Activated CD8-positive, alpha-beta memory T cell treated with anti-CD3 and anti-CD28 coated beads, Interleukin-2, amount 10 ng/mL, durations not matched to agents 7 days and 5 days (primary cell): ENCODE results near the gene CNPPD1. TPM values are rescaled to one million over a fixed set of nuclear protein-coding genes. Genes with fewer than 3 reads are reported as not detected.

Experiments
- ATAC-seq: fragments of 150-1000 bp; cut with Tn5 transposase; one replicate; pipeline ENCODE4 v1.10.0; 2021; ENCODE audit warnings: moderate library complexity
- CTCF ChIA-PET: fragments of 350-600 bp; sonication (Branson Sonifier 250); formaldehyde crosslinking; loops from one replicate; lab custom pipeline; 2021; ENCODE audit warnings: antibody characterized with exemption; lab: Charles Lee
- DNase-seq: peaks from one replicate; pipeline ENCODE4 v3.0.0-alpha.2; 2020
- H3K27ac Mint-ChIP-seq: one replicate; pipeline ENCODE4 v1.8.0; 2021; ENCODE audit warnings: mild to moderate bottlenecking, mixed read lengths
- H3K27me3 Mint-ChIP-seq: one replicate; pipeline ENCODE4 v1.8.0; 2021; ENCODE audit warnings: mixed read lengths
- H3K36me3 Mint-ChIP-seq: one replicate; pipeline ENCODE4 v1.8.0; 2021; ENCODE audit warnings: mild to moderate bottlenecking, mixed read lengths
- H3K4me1 Mint-ChIP-seq: one replicate; pipeline ENCODE4 v1.8.0; 2021; ENCODE audit warnings: mixed read lengths
- H3K4me3 Mint-ChIP-seq: one replicate; pipeline ENCODE4 v1.8.0; 2021; ENCODE audit warnings: mild to moderate bottlenecking, moderate library complexity, mixed read lengths
- H3K9me3 Mint-ChIP-seq: one replicate; pipeline ENCODE4 v1.8.0; 2022; ENCODE audit warnings: low read depth, mixed read lengths
- total RNA-seq, 2 experiments: library from RNA; stranded (reverse); gene quantifications; one replicate each; pipeline ENCODE4 v1.2.3, GENCODE V29; 2021

Gene CNPPD1
- total RNA-seq, 2 experiments from 2014 or later, result 66.9 to 72.0 TPM

DNA sequence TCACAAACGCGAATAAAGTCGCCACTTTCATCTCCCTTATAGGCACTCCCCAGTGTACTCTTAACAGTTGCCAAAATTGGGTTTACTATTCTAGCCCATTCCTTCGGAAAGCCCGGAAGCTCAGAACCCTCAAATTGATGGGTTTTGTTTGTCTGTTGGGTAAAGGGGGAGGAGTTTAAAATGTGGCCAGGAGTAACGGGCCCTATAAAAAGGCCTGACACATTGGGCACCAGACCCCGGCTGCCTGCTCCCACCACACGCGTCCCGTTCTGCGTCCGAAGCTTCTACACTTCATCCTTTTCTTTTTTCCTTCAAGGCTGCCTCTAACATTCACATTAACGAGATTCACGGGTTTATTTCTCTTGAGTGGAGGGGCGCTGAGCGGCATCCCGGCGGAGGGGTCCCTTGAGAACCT lies 16.9 kb downstream of the CNPPD1 start:
- H3K4me3 Mint-ChIP-seq, result peak overlapping the region; percentile 80
- no peak for DNase-seq
- no peaks in the 10 kb centered on the region for H3K9me3 Mint-ChIP-seq
- H3K27ac Mint-ChIP-seq, result peak overlapping the region; percentile 93
- H3K4me1 Mint-ChIP-seq, result peaks cover 19% of the 10 kb centered on the region
- H3K27me3 Mint-ChIP-seq, result no peaks in the 10 kb centered on the region
- peaks cover 13% of the 10 kb centered on the region for H3K36me3 Mint-ChIP-seq
- CTCF ChIA-PET, result interaction anchor here (0.7 to 10.1 kb wide), 36 partner anchors 11 to 222 kb away, joined by 3 to 150 read pairs (median 4); partner anchors contain the start of genes ABCB6, ANKZF1, ATG9A and CNPPD1
- ATAC-seq, result no peak

DNA sequence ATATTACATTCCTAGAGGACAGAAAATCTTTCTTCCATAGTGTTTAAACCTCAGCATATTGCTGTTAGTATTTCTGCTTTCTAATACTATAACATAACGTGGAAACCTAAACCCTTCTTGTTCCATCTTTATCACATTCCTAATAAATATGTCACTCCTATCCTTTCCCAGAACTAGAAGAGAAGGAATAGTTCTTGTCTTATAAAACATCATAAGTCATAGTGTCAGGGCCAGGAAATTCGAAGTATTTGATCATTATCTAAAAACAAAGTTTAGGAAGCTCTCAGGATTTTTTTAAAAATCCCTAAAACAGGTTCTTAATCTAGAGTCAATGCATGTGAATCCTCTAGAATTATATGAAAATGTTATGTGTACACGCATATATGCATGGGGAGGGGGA lies 18.1 kb downstream of the CNPPD1 start:
- DNase-seq (no peak), ATAC-seq (no peak)
- Mint-ChIP-seq H3K4me3 (no peak overlapping the region), H3K27me3 (no peaks in the 10 kb centered on the region), H3K9me3 (no peaks in the 10 kb centered on the region), H3K27ac (no peak overlapping the region), H3K4me1 (peaks cover 19% of the 10 kb centered on the region), H3K36me3 (peaks cover 13% of the 10 kb centered on the region)
- CTCF ChIA-PET, result interaction anchor here (0.7 to 10.1 kb wide), 25 partner anchors 10 to 224 kb away, joined by 3 to 150 read pairs (median 5); partner anchors contain the start of genes ABCB6, ANKZF1, ATG9A and CNPPD1

DNA sequence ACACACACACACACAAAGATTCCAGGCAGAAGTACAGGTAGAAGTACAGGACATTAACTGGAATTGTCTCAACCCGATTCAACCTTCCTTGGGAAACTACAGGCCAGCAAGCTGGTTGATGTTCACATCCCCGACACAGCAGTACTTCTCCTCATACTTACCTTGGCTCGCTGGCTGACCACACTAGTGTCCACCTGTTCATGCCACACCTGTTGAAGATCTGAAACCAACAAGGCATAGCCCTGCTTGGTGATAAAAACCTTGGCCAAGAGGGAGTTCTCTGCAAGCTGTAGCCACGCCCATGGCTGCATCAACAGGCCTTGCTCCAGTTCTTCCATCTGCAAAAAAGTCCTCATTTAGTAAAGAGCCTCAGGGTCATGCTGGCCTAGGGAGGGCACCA lies 18.7 kb downstream of the CNPPD1 start:
- no peaks in the 10 kb centered on the region for H3K27me3 Mint-ChIP-seq
- no peak overlapping the region for H3K4me3 Mint-ChIP-seq
- H3K4me1 Mint-ChIP-seq, result peaks cover 19% of the 10 kb centered on the region
- no peak for ATAC-seq
- CTCF ChIA-PET, result interaction anchor here (1.0 to 10.1 kb wide), 15 partner anchors 10 to 178 kb away, joined by 3 to 150 read pairs (median 19); partner anchors contain the start of genes CNPPD1, GLB1L, IHH and SLC23A3
- H3K36me3 Mint-ChIP-seq, result peaks cover 13% of the 10 kb centered on the region
- no peak for DNase-seq
- H3K27ac Mint-ChIP-seq, result no peak overlapping the region
- H3K9me3 Mint-ChIP-seq, result no peaks in the 10 kb centered on the region

DNA sequence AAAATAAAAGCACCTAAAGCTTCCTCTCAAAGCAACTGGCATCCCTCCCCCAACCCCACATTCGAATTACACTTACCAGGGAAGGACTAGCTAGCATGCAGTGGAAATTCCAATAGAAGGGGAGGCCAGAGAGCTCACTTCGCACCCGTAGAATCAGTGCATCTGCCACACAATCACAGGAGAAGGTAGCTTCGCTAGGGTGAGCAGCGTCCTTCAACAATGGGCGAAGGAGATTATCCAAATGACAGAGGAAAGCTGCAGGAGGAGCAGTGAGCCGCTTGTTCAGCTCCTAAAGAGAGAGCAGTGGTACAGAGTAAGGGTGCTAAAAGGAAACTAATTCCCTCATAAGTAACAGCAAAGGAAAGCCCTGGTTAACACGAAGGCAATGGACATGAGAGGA lies 19.3 kb downstream of the CNPPD1 start:
- Mint-ChIP-seq H3K27ac (no peak overlapping the region), H3K4me3 (no peak overlapping the region), H3K9me3 (no peaks in the 10 kb centered on the region), H3K27me3 (no peaks in the 10 kb centered on the region), H3K4me1 (peaks cover 19% of the 10 kb centered on the region), H3K36me3 (peaks cover 13% of the 10 kb centered on the region)
- ATAC-seq (no peak), DNase-seq (no peak)
- CTCF ChIA-PET, result interaction anchor here (0.8 to 10.1 kb wide), 15 partner anchors 8 to 136 kb away, joined by 3 to 150 read pairs (median 10); partner anchors contain the start of genes CNPPD1, DNAJB2, GLB1L and IHH

DNA sequence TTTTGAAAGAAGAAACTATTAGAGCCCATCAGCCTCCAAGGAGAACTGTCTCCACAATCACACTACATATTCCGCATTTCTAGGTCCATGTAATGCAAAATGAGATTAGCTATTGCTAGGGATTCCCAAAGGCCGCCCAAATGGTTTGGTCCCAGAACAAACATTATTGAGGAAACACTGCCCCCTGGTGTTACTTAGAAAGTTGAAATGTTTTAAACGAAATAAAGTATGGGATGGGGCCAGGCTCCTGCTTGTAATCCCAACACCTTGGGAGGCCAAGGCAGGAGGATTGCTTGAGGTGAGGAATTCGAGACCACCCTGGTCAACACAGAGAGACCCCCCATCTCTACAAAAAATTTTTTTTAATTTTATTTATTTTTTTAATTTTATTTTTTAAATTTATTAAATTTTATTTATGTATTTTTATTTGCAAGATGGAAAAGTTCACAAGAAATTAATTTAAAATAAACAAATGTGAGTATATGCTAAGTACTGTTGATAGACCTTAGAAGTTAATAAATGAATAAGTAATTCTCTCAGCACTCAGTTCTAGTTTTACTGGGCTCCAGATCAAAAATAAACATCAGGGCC lies 21.6 kb downstream of the CNPPD1 start:
- H3K27me3 Mint-ChIP-seq, result no peaks in the 10 kb centered on the region
- ATAC-seq, result no peak
- CTCF ChIA-PET, result interaction anchor here (0.6 to 10.1 kb wide), 32 partner anchors 10 to 375 kb away, joined by 3 to 150 read pairs (median 4); partner anchors contain the start of gene IHH

DNA sequence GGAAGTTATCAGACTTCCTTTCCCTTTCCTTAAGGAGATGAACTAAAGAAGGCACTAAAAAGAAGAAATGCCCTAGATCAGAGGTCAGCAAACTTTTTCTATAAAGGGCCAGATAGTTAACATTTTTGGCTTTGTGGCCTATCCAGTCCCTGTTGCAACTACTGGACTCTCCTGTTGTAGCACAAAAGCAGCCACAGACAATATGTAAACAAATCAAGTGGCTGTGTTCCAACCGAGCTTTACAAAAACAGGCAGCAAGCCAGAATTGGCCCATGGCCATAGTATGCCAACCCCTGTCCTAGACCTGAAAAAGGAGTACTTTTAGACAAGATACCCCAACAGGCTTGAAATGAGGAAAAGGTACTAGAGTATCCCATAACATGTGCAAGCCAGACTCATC lies 27.1 kb downstream of the CNPPD1 start:
- Mint-ChIP-seq H3K4me1 (no peaks in the 10 kb centered on the region), H3K36me3 (peaks cover 15% of the 10 kb centered on the region), H3K4me3 (no peak overlapping the region), H3K27ac (no peak overlapping the region), H3K9me3 (no peaks in the 10 kb centered on the region), H3K27me3 (no peaks in the 10 kb centered on the region)
- DNase-seq (no peak), ATAC-seq (no peak)
- CTCF ChIA-PET, result interaction anchor here (2.3 to 2.6 kb wide), 3 partner anchors 91 to 145 kb away, joined by 7 to 12 read pairs (median 8); no protein-coding TSS in a partner anchor

More for the DNA sequence above, 21.6 kb downstream of the CNPPD1 start:
- Mint-ChIP-seq H3K9me3 (no peaks in the 10 kb centered on the region), H3K27ac (no peak overlapping the region), H3K4me3 (no peak overlapping the region), H3K4me1 (peaks cover 9% of the 10 kb centered on the region), H3K36me3 (peaks cover 13% of the 10 kb centered on the region)
- DNase-seq, result no peak

DNA sequence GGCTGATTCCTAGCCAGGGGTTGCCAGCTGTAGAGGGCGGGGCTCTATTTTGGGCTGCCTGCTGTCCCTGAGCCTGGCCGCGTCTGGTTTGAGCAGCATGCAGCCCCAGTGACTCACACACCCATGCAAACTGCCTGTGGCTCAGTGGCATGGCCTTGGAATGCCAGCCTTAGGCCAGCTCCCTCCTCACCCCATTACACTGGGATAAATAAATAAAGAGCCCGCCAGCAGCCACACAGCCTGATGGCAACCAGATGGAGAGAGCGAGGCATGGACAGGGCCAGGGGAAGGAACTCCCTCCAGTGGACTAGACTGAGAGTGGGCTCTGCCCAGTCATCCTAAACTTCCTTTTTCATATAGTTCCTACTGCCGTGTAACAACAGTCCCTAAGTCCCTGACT lies 34.4 kb downstream of the CNPPD1 start:
- H3K27me3 Mint-ChIP-seq, result no peaks in the 10 kb centered on the region
- H3K27ac Mint-ChIP-seq, result no peak overlapping the region
- no peak for DNase-seq
- peaks cover 30% of the 10 kb centered on the region for H3K36me3 Mint-ChIP-seq
- CTCF ChIA-PET, result interaction anchor here (0.7 to 1.5 kb wide), 4 partner anchors 12 to 552 kb away, joined by 3 to 5 read pairs (median 4); no protein-coding TSS in a partner anchor
- H3K4me3 Mint-ChIP-seq, result no peak overlapping the region
- no peaks in the 10 kb centered on the region for H3K4me1 Mint-ChIP-seq
- H3K9me3 Mint-ChIP-seq, result no peaks in the 10 kb centered on the region
- ATAC-seq, result no peak

DNA sequence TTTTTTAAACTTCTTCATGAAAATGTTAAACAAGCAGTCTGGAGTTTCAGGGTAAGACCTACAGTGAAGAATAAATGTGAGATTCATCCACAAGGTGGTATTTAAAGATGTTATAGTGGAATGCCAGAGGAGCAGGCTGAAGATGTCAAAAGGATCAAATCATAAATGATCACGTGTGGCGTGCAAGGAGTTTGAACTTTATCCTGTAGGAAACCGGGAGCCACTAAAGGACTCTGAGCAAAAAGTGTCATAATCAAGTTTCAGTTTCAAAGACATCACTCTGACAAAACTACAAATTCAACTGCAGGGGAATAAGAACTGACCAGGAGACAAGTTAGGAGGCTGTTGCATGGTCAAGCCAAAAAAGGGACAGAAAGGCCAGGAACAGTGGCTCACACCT lies 36.0 kb downstream of the CNPPD1 start:
- Mint-ChIP-seq H3K27me3 (no peaks in the 10 kb centered on the region), H3K9me3 (no peaks in the 10 kb centered on the region), H3K4me1 (no peaks in the 10 kb centered on the region), H3K27ac (no peak overlapping the region), H3K36me3 (peaks cover 22% of the 10 kb centered on the region), H3K4me3 (no peak overlapping the region)
- CTCF ChIA-PET, result no interaction called here
- no peak for DNase-seq
- ATAC-seq, result no peak

DNA sequence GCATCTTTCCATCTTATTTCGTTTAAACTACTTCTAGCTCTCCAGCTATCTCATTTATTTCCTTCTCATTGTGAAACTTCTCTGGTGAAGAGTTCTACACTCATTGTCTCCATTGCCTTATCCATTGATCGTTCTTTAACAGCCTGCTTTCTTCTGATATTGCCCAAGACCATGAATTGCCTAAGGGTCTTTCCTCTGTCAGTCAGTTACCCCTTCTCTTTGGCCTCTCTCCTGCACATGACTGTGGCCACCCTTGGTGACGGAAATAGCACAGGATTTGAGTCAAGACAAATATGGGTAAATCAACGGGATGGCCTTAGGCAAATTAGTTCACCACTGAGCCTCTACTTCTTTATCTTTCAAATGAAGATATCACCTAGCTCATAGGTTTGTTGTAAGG lies 42.7 kb downstream of the CNPPD1 start:
- DNase-seq (no peak), ATAC-seq (no peak)
- no peaks in the 10 kb centered on the region for H3K27me3 Mint-ChIP-seq
- CTCF ChIA-PET, result interaction anchor here (0.9 to 2.8 kb wide), 3 partner anchors 11 to 19 kb away, joined by 4 to 10 read pairs (median 5); no protein-coding TSS in a partner anchor
- no peaks in the 10 kb centered on the region for H3K9me3 Mint-ChIP-seq
- peaks cover 6% of the 10 kb centered on the region for H3K4me1 Mint-ChIP-seq
- H3K27ac Mint-ChIP-seq, result no peak overlapping the region
- peaks cover 4% of the 10 kb centered on the region for H3K36me3 Mint-ChIP-seq
- H3K4me3 Mint-ChIP-seq, result no peak overlapping the region

DNA sequence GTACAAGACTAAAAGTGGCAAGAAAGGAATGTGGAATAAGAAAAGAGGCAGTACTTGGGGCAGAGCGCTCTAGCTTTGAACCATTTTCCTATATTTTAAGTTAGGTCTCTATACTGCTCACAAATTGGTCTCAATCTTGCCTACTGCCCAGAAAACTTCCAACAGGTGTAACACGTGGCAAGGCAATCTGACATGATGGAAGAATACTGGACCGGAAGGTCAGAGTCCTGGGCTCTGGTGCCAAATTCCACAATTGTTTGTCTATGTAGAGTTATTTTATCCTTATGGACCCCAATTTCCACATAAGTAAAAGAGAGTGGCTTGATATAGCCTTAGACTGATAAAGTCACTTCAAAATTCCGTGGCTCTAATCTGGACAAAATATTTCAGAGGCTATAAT lies 45.0 kb downstream of the CNPPD1 start:
- Mint-ChIP-seq H3K36me3 (no peaks in the 10 kb centered on the region), H3K4me3 (no peak overlapping the region), H3K27ac (no peak overlapping the region), H3K4me1 (peaks cover 6% of the 10 kb centered on the region), H3K9me3 (no peaks in the 10 kb centered on the region), H3K27me3 (no peaks in the 10 kb centered on the region)
- DNase-seq, result no peak
- ATAC-seq, result no peak
- CTCF ChIA-PET, result interaction anchor here (0.6 to 2.8 kb wide), 7 partner anchors 10 to 168 kb away, joined by 3 to 10 read pairs (median 4); no protein-coding TSS in a partner anchor

DNA sequence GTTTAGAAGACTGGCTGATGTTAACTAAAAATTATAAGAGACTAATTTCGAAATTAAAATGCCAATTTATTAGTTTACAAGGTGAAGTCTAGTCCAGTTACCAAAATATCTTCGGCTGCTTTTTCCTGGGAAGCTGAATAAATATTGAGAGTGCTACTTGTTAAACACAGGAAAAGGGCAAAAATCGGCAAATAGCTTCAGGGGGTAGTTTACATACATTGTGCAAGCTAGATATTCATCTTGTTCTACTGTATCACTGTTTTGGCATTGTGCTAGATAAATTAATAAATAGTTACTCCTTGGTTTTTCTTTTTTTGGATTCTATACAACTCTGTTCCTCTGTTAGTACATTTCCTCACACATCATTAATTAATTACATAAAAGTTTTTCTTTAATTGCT lies 45.4 kb downstream of the CNPPD1 start:
- Mint-ChIP-seq H3K4me1 (peaks cover 6% of the 10 kb centered on the region), H3K9me3 (no peaks in the 10 kb centered on the region), H3K36me3 (no peaks in the 10 kb centered on the region), H3K27ac (no peak overlapping the region), H3K27me3 (no peaks in the 10 kb centered on the region), H3K4me3 (no peak overlapping the region)
- ATAC-seq (no peak), DNase-seq (no peak)
- CTCF ChIA-PET, result interaction anchor here (0.8 to 2.8 kb wide), 6 partner anchors 10 to 168 kb away, joined by 3 to 10 read pairs (median 4); no protein-coding TSS in a partner anchor

DNA sequence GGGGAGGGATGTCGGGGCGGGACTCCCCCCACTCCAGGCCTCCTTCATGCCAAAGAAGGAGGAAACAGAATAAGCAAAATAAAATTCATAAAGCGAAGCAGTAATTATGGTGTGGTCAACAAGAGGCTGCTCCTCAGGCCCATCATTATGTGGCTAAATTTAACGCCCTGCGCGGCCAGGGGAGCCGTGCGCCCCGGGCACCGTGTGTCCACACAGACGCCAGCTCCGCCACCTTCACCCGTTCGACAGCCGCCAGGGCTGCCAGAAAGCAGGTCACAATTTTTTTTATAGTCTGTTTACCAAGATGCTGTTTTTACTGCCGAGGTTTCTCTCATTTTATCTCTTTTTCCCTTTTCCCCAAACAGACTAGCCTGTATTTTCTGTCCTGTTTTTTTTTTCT lies 47.1 kb downstream of the CNPPD1 start:
- no peaks in the 10 kb centered on the region for H3K27me3 Mint-ChIP-seq
- CTCF ChIA-PET, result interaction anchor here (1.2 to 1.3 kb wide), 2 partner anchors 9 to 42 kb away, joined by 3 to 4 read pairs; no protein-coding TSS in a partner anchor
- no peak for ATAC-seq
- no peaks in the 10 kb centered on the region for H3K36me3 Mint-ChIP-seq
- no peaks in the 10 kb centered on the region for H3K9me3 Mint-ChIP-seq
- H3K27ac Mint-ChIP-seq, result no peak overlapping the region
- peaks cover 10% of the 10 kb centered on the region for H3K4me1 Mint-ChIP-seq
- no peak for DNase-seq
- no peak overlapping the region for H3K4me3 Mint-ChIP-seq

DNA sequence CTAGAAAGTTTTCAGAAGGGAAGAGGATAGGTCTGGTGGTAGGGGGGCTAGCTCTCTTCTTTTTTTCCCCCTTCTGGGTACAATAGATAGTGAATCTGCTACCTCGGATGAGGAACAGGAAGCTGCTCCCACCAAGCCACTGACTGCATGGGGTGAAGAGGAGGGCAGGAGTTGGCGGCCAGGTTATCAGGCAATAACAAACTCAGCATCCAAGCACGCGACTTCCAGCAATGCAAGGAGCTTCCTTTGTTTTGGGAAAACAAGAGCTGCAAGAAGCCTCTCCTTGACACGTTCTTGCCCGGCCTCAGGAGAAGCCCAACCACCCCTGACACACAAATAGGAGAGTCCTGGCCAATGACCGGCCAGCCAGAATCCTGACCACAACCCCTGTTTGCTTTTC lies 48.3 kb downstream of the CNPPD1 start:
- Mint-ChIP-seq H3K4me3 (no peak overlapping the region), H3K9me3 (no peaks in the 10 kb centered on the region), H3K4me1 (peaks cover 13% of the 10 kb centered on the region), H3K36me3 (no peaks in the 10 kb centered on the region), H3K27ac (no peak overlapping the region), H3K27me3 (no peaks in the 10 kb centered on the region)
- ATAC-seq (no peak), DNase-seq (no peak)
- CTCF ChIA-PET, result interaction anchor here (0.8 to 1.6 kb wide), 3 partner anchors 9 to 99 kb away, joined by 3 to 6 read pairs (median 3); no protein-coding TSS in a partner anchor
